Smooth muscle cell (in vitro differentiated cells): ENCODE data around the gene TOB1. TPM values are rescaled to one million over a fixed set of nuclear protein-coding genes. Genes with fewer than 3 reads are reported as not detected.

ENCODE experiments used
- DNase-seq: peaks from one replicate; lab custom pipeline; 2025; ENCODE audit not compliant: unreplicated experiment; lab: John Stamatoyannopoulos, UW
- H2AFZ ChIP-seq: fragments of 200-600 bp; sonication (generic); 2 replicates; pipeline ENCODE4 v1.6.0; 2016; ENCODE audit warnings: antibody characterized with exemption, low read depth, mild to moderate bottlenecking
- H3F3A ChIP-seq: fragments of 200-600 bp; sonication (generic); 2 replicates; pipeline ENCODE4 v1.6.0; 2017; ENCODE audit warnings: antibody characterized with exemption, low read depth
- H3K27ac ChIP-seq: fragments of 200-600 bp; sonication (generic); 2 replicates; pipeline ENCODE4 v1.5.1; 2016; ENCODE audit warnings: low read depth, mild to moderate bottlenecking
- H3K27me3 ChIP-seq: fragments of 200-600 bp; sonication (generic); 2 replicates; pipeline ENCODE4 v1.6.1; 2016; ENCODE audit warnings: low read depth, mild to moderate bottlenecking
- H3K36me3 ChIP-seq: fragments of 200-600 bp; sonication (generic); 2 replicates; pipeline ENCODE4 v1.5.1; 2016; ENCODE audit warnings: low read depth
- H3K4me1 ChIP-seq: fragments of 200-600 bp; sonication (generic); 2 replicates; pipeline ENCODE4 v1.5.1; 2016; ENCODE audit warnings: low read depth
- H3K4me2 ChIP-seq: fragments of 200-600 bp; sonication (generic); 2 replicates; pipeline ENCODE4 v1.6.0; 2016; ENCODE audit warnings: mild to moderate bottlenecking
- H3K4me3 ChIP-seq: fragments of 200-600 bp; sonication (generic); 2 replicates; pipeline ENCODE4 v1.5.1; 2016; ENCODE audit warnings: mild to moderate bottlenecking
- H3K79me2 ChIP-seq: fragments of 200-600 bp; sonication (generic); 2 replicates; pipeline ENCODE4 v1.6.0; 2016; ENCODE audit warnings: low read depth, mild to moderate bottlenecking
- H3K9ac ChIP-seq: fragments of 200-600 bp; sonication (generic); 2 replicates; pipeline ENCODE4 v1.6.0; 2016; ENCODE audit warnings: low read depth
- H3K9me3 ChIP-seq: fragments of 200-600 bp; sonication (generic); replicated peaks from 2 replicates; pipeline ENCODE4 v1.5.1; 2016; ENCODE audit warnings: low read depth
- H4K20me1 ChIP-seq: fragments of 200-600 bp; sonication (generic); 2 replicates; pipeline ENCODE4 v1.6.0; 2016; ENCODE audit warnings: low read depth
- WGBS: methylation state at CpG from one replicate; pipeline ENCODE4 v1.1.7; 2016; ENCODE audit warnings: low lambda C conversion rate; 5-methylcytosine and 5-hydroxymethylcytosine counted together
- polyA plus RNA-seq: library from polyadenylated mRNA; unstranded; fragments of >200 nt; fragmentation: Nextera tagmentation; extraction: Ambion mirVana; gene quantifications from 2 replicates; pipeline ENCODE4 v1.2.1, GENCODE V29; 2016
- total RNA-seq: library from RNA; depleted of rRNA; stranded (reverse); fragments of >200 nt; gene quantifications from 2 replicates; pipeline ENCODE4 v1.2.3, GENCODE V29; 2014
- TF ChIP-seq, protein P1 (sequence below): fragments of 200-600 bp; sonication (generic); IDR thresholded peaks from 2 replicates; pipeline ENCODE4 v1.5.1; 2017; ENCODE audit warnings: borderline replicate concordance, mild to moderate bottlenecking, antibody characterized with exemption; ENCODE audit not compliant: insufficient read depth, poor library complexity, severe bottlenecking

TOB1 gene
- total and polyA plus RNA-seq, 2 experiments from 2014 or later, result 29.3 to 39.8 TPM

DNA sequence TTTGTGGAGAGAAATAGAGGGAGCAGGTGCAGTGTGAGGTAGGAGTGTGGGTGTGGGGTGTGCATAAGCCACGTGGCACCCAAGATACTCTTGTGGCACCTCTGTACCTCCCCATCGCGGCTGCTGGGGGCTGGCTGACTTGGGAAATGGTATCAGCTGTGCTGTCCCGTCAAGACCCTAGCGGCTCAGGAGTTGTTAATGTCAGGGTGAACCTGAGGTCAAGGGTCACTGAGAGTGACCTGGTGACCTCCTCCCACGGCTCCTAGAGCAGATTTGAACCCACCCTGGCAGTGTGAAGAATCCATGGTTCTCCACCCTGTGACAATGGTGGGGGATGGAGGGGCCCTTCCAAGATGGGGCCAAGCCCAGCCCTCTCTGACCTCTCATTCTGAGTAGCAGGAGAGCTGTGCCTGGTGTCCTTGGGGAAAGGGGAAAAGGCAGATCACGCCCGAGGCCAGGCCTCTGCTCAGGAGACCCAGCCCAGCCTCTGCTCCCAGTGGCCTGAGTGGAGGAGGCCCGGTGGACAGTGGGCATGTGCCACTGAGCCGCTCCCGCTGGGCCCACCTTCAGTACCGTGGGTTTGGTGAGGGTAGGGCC is 33.8 kb downstream of the TOB1 start:
- no peak for DNase-seq
- no peak overlapping the region for H2AFZ ChIP-seq
- no peak overlapping the region for H3K27ac ChIP-seq
- H3K36me3 ChIP-seq, result no peaks in the 10 kb centered on the region
- no peaks in the 10 kb centered on the region for H3K9me3 ChIP-seq
- no peak overlapping the region for H3K9ac ChIP-seq
- H3K4me3 ChIP-seq, result no peak overlapping the region
- 95% methylated on average over 12 of the region's 12 CpGs for WGBS
- H3K79me2 ChIP-seq, result no peaks in the 10 kb centered on the region
- no peaks in the 10 kb centered on the region for H3K27me3 ChIP-seq
- H3K4me2 ChIP-seq, result no peak overlapping the region
- H3K4me1 ChIP-seq, result peaks cover 19% of the 10 kb centered on the region
- no peaks in the 10 kb centered on the region for H3F3A ChIP-seq
- TF ChIP-seq, protein P1, sequence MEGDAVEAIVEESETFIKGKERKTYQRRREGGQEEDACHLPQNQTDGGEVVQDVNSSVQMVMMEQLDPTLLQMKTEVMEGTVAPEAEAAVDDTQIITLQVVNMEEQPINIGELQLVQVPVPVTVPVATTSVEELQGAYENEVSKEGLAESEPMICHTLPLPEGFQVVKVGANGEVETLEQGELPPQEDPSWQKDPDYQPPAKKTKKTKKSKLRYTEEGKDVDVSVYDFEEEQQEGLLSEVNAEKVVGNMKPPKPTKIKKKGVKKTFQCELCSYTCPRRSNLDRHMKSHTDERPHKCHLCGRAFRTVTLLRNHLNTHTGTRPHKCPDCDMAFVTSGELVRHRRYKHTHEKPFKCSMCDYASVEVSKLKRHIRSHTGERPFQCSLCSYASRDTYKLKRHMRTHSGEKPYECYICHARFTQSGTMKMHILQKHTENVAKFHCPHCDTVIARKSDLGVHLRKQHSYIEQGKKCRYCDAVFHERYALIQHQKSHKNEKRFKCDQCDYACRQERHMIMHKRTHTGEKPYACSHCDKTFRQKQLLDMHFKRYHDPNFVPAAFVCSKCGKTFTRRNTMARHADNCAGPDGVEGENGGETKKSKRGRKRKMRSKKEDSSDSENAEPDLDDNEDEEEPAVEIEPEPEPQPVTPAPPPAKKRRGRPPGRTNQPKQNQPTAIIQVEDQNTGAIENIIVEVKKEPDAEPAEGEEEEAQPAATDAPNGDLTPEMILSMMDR, result no peak
- H4K20me1 ChIP-seq, result no peaks in the 10 kb centered on the region

DNA sequence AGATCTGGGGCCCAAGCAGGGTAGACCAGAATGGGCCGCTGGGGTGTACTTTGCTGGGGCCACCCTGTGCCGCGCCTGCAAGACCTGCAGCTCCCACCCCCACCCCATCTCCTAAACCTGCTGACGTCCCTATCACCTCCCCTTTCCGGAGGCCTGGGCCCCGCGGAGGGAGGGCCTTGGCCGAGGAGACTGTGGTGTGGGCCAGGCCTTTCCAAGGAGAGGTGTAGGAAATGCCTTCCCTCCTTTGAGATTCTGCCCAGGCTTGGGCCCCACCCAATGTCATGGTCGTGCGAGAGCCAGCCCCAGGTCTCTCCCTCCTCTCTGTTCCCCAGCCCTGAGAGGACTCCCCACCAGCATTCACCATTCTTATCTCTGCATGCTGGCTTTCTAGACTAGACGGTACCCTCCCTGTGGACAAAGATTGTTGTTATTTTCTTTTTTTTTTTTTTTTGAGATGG is 34.7 kb downstream of the TOB1 start:
- Histone ChIP-seq H3K36me3 (no peaks in the 10 kb centered on the region), H4K20me1 (no peaks in the 10 kb centered on the region), H3K79me2 (no peaks in the 10 kb centered on the region), H2AFZ (no peak overlapping the region), H3K4me1 (peaks cover 19% of the 10 kb centered on the region), H3K4me2 (no peak overlapping the region), H3K4me3 (no peak overlapping the region), H3F3A (no peaks in the 10 kb centered on the region), H3K27me3 (no peaks in the 10 kb centered on the region), H3K27ac (no peak overlapping the region), H3K9me3 (no peaks in the 10 kb centered on the region), H3K9ac (no peak overlapping the region)
- TF ChIP-seq, protein P1, result no peak
- DNase-seq, result no peak
- 64% methylated on average over 11 of the region's 11 CpGs for WGBS

DNA sequence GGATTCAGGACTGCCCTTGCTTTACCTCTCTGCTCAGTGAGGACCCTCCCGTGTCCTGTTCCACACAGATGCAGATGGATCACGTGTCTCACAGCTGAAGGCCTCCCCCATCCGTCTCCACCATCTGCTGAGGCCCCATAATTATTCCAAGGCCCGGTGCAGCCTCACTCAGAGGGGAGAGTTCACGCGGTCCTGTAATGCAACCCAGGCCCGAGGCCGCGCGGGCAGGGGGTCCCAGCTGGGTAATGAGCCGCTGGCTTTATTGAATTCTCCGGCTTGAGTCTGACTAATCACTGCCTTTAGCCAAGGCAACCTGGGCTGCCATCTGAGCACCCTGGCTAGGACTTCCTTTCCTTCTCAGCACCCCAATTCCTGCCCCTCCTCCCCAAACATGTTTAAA is 35.2 kb downstream of the TOB1 start:
- Histone ChIP-seq H3K4me3 (no peak overlapping the region), H3K4me2 (no peak overlapping the region), H2AFZ (no peak overlapping the region), H3K36me3 (no peaks in the 10 kb centered on the region), H3K9me3 (no peaks in the 10 kb centered on the region), H3F3A (no peaks in the 10 kb centered on the region), H3K27me3 (no peaks in the 10 kb centered on the region), H3K9ac (no peak overlapping the region), H3K79me2 (no peaks in the 10 kb centered on the region), H3K4me1 (peaks cover 19% of the 10 kb centered on the region), H3K27ac (no peak overlapping the region), H4K20me1 (no peaks in the 10 kb centered on the region)
- TF ChIP-seq, protein P1, result no peak
- WGBS, result 73% methylated on average over 12 of the region's 12 CpGs
- no peak for DNase-seq

DNA sequence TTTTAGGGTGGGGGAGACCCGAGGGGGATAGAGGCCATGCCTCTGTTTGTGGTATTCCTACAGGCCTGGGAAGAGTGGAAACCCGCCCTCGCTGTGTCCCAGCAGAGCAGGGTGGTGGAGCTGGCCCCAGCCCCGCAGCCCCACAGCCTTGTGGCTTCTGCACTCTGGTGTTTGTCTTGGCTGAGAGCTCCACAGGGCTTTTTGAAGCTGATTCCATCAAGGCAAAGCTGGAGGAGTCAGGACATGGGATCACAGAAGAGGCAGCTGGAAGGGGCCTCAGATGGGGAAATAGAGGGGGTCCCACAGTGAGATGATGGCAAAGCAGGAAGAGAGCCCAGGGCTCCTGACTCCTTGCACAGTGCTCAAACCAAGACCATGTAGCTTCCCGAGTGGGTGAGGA is 35.8 kb downstream of the TOB1 start:
- no peak for DNase-seq
- TF ChIP-seq, protein P1, result no peak
- Histone ChIP-seq H3F3A (no peaks in the 10 kb centered on the region), H3K4me1 (peaks cover 15% of the 10 kb centered on the region), H3K27me3 (no peaks in the 10 kb centered on the region), H2AFZ (no peak overlapping the region), H3K9ac (no peak overlapping the region), H3K9me3 (no peaks in the 10 kb centered on the region), H3K36me3 (no peaks in the 10 kb centered on the region), H4K20me1 (no peaks in the 10 kb centered on the region), H3K4me2 (no peak overlapping the region), H3K79me2 (no peaks in the 10 kb centered on the region), H3K4me3 (no peak overlapping the region), H3K27ac (no peak overlapping the region)
- WGBS, result 88% methylated on average over 5 of the region's 5 CpGs
